ENCODE results near the gene PELI2.

DNA sequence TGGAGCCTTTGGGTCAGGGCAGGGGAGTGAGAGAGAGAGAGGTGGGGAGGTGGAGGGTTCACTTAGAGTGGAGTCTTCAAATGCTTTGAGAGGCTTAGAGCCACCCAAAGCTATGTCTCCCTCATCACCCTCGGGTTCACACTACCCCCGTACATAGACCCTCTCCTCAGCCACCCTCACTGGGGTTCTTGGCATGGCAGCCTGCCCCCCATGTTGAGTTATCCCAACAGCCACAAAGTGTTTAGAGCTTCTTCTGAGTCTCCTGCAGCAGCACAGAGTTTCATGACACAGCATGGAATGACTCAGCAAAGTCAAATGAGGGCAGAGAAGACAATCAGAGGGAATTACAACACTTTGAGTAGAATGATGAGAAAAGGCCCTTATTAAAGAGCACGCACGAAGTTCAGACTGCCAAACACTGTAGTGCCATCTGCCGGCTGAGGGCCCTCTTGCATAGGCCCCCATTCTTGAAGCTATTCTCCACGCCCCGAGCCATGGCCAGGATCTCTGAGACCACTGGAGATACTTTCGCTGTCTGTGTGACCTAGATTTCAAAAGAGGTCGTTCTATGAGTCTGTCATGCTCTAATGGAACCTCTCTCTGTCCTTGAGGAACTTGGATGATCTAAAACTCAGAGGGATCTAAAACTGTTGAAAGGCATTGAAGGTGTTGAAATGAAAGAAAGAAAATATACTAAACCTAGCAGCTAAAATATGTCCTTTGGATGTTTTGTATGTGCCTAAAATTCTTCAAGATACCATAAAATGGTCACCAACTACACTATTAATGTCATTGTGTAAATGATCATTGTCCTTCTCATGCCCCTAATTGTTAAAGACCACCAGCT, 221.9 kb downstream of the PELI2 start:
- TF ChIP-seq, protein P1, sequence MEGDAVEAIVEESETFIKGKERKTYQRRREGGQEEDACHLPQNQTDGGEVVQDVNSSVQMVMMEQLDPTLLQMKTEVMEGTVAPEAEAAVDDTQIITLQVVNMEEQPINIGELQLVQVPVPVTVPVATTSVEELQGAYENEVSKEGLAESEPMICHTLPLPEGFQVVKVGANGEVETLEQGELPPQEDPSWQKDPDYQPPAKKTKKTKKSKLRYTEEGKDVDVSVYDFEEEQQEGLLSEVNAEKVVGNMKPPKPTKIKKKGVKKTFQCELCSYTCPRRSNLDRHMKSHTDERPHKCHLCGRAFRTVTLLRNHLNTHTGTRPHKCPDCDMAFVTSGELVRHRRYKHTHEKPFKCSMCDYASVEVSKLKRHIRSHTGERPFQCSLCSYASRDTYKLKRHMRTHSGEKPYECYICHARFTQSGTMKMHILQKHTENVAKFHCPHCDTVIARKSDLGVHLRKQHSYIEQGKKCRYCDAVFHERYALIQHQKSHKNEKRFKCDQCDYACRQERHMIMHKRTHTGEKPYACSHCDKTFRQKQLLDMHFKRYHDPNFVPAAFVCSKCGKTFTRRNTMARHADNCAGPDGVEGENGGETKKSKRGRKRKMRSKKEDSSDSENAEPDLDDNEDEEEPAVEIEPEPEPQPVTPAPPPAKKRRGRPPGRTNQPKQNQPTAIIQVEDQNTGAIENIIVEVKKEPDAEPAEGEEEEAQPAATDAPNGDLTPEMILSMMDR (IDR thresholded peaks at IDR 0.05; ENCODE audit: poor library complexity), result peak; percentile 73
- TF ChIP-seq EZH2 (IDR thresholded peaks at IDR 0.05; ENCODE audit: borderline replicate concordance) (no peak), EZH2phosphoT487 (IDR thresholded peaks at IDR 0.05; ENCODE audit: low read depth, severe bottlenecking, unreplicated experiment) (no peak)

Data from hepatocyte (in vitro differentiated cells).